Measurements from ENCODE around the gene ASPG.
A peak's percentile ranks its signal among the peaks of the same experiment; 100 is the strongest.

The ASPG gene

DNA sequence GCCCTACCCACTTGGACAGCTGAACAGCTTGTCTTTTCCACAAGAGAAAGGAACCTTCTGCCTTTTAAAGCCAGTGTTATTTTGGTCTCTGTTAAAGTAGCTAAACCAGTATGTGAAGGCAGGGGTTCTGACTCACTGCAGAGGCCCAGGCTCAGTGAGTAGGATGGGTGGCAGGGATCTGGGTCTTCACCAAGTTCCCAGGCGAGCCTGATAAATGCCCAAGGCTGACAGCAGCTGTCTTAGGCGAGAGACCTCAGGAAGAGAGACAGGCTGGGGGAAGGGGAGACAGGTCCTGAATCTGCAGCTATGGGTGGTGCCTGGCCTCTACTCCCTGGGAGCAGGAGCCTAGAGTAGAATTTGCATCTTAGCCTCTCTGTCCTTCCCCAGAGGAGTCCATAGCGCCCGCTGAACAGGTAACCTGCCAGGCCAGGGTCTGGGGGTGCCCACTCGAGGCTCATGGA lies 34.8 kb downstream of the ASPG start:
- TF ChIP-seq JUND (IDR thresholded peaks at IDR 0.05; ENCODE audit: low read depth), result no peak
- in situ Hi-C loops (cut with HindIII; ENCODE audit: low pct_unique_long_range_greater_than_20kb, low sequenced_read_pairs), result no loop called here
- DNase-seq (ENCODE audit: low read depth in 1 of 2, low spot score in 1 of 2), result no peak

DNA sequence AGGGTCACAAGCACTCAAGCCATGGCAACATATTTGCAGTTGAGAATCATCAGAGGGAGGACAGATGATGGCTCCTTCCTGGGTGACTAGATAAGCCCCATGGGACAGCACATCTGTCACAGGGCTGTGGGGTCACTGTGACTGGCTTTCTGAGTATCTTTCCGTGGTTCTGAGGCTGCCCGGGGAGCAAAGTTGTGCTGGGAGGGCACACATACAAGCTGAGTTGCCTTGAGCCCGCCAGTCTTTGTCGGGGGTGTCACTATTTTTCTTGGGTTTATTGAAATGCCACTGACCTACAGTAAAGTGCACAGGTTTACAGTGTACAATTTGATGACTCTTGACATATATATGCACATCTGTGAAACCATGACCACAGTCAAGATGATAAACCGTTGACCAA lies 35.6 kb downstream of the ASPG start:
- TF ChIP-seq JUND (IDR thresholded peaks at IDR 0.05; ENCODE audit: low read depth), result no peak
- in situ Hi-C loops (cut with HindIII; ENCODE audit: low pct_unique_long_range_greater_than_20kb, low sequenced_read_pairs), result no loop called here
- no peak for DNase-seq (ENCODE audit: low read depth in 1 of 2, low spot score in 1 of 2)

DNA sequence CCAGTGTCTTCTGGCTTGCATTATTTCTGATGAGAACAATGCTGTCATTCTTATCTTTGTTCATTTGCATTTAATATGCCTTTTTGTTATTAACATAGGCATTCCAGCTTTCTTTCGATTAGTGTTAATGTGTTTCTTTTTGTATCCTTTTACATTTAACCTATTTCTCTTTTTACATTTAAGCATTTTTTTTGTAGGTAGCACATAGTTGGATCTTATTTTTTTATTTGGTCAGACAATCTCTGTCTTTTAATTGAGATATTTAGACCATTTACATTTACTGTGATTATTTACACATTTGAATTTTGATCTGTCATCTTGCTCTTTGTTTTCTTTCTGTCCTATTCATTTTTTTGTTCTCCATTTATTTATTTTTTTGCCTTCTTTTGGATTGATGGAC lies 38.4 kb downstream of the ASPG start:
- in situ Hi-C loops (cut with HindIII; ENCODE audit: low pct_unique_long_range_greater_than_20kb, low sequenced_read_pairs), result no loop called here
- no peak for TF ChIP-seq JUND (IDR thresholded peaks at IDR 0.05; ENCODE audit: low read depth)
- DNase-seq (ENCODE audit: low read depth in 1 of 2, low spot score in 1 of 2), result no peak

GRCh38 chr14:104125011-104125410 lies 39.5 kb downstream of the ASPG start:
- no peak for TF ChIP-seq JUND (IDR thresholded peaks at IDR 0.05; ENCODE audit: low read depth)
- in situ Hi-C loops (cut with HindIII; ENCODE audit: low pct_unique_long_range_greater_than_20kb, low sequenced_read_pairs), result no loop called here
- no peak for DNase-seq (ENCODE audit: low read depth in 1 of 2, low spot score in 1 of 2)

DNA sequence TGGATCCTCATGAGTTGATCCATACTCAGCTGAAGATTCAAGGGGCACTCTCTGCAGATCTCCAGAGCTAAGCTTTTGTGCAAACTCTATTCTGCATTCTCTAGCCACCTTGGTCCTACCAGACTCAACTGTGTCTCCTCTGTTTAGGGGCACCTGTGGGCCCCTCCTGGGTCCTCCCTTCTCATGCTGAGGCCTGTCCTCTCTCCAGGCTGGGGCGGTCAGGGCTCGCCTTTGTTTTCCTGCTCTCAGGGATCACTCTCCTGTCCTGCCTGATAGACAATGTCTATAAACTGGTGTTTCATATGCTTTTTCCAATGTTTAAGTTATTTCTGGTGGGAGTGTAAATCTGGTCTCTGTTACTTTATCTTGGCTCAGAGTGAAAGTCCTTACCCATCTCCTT lies 41.3 kb downstream of the ASPG start:
- no peak for TF ChIP-seq JUND (IDR thresholded peaks at IDR 0.05; ENCODE audit: low read depth)
- in situ Hi-C loops (cut with HindIII; ENCODE audit: low pct_unique_long_range_greater_than_20kb, low sequenced_read_pairs), result no loop called here
- no peak for DNase-seq (ENCODE audit: low read depth in 1 of 2, low spot score in 1 of 2)

DNA sequence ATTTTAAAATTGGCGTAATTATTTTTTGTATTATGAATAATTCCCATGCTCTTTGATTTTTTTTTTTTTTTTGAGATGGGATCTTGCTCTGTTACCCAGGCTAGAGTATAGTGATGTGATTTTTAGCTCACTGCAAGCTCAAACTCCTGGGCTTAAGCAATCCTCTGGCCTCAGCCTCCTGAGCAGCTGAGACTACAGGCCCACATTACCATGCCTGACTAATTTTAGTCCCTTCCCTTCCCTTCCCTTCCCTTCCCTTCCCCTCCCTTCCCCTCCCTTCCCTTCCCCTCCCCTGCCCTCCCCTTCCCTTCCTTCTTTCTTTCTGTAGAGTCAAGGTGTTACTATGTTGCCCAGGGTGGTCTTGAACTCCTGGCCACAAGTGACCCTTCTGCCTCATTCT lies 43.5 kb downstream of the ASPG start:
- DNase-seq (ENCODE audit: low read depth in 1 of 2, low spot score in 1 of 2), result no peak
- in situ Hi-C loops (cut with HindIII; ENCODE audit: low pct_unique_long_range_greater_than_20kb, low sequenced_read_pairs), result no loop called here
- no peak for TF ChIP-seq JUND (IDR thresholded peaks at IDR 0.05; ENCODE audit: low read depth)

DNA sequence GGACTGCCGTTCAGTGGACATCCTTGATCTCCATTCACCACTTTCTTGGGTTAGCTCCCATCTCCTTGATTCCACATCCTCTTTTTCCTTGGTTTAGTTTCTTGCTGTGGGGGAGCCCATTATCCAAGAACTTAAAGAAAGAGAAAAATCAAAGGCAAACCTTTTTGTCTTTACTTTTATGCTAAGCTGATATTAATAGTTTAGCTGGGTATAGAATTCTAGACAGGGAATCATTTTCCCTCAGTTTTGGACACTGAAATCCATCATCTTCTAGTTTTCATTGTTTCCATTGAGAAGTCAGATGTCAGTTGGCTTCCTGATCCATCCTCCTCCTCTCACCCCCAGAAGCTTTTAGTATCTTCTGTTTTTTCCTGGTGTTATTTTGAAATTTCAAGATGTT lies 44.1 kb downstream of the ASPG start:
- TF ChIP-seq JUND (IDR thresholded peaks at IDR 0.05; ENCODE audit: low read depth), result no peak
- DNase-seq (ENCODE audit: low read depth in 1 of 2, low spot score in 1 of 2), result no peak
- in situ Hi-C loops (cut with HindIII; ENCODE audit: low pct_unique_long_range_greater_than_20kb, low sequenced_read_pairs), result no loop called here

- peak; percentile 87 to 96 for DNase-seq (ENCODE audit: low read depth in 1 of 2, low spot score in 1 of 2)
- in situ Hi-C loops (cut with HindIII; ENCODE audit: low pct_unique_long_range_greater_than_20kb, low sequenced_read_pairs), result no loop called here
These were observed 45.6 kb downstream of the ASPG start for GRCh38 chr14:104130974-104131651.

GRCh38 chr14:104131968-104132732 lies 46.6 kb downstream of the ASPG start:
- in situ Hi-C loops (cut with HindIII; ENCODE audit: low pct_unique_long_range_greater_than_20kb, low sequenced_read_pairs), result no loop called here
- no peak for DNase-seq (ENCODE audit: low read depth in 1 of 2, low spot score in 1 of 2)
- no peak for TF ChIP-seq JUND (IDR thresholded peaks at IDR 0.05; ENCODE audit: low read depth)

More at GRCh38 chr14:104130974-104131651, 45.6 kb downstream of the ASPG start:
- TF ChIP-seq JUND (IDR thresholded peaks at IDR 0.05; ENCODE audit: low read depth), result no peak

- TF ChIP-seq JUND (IDR thresholded peaks at IDR 0.05; ENCODE audit: low read depth), result no peak
- peak in 1 of 2 experiments; percentile 42 for DNase-seq (ENCODE audit: low read depth in 1 of 2, low spot score in 1 of 2)
- in situ Hi-C loops (cut with HindIII; ENCODE audit: low pct_unique_long_range_greater_than_20kb, low sequenced_read_pairs), result no loop called here
These were observed 47.5 kb downstream of the ASPG start for GRCh38 chr14:104132981-104133380.

DNA sequence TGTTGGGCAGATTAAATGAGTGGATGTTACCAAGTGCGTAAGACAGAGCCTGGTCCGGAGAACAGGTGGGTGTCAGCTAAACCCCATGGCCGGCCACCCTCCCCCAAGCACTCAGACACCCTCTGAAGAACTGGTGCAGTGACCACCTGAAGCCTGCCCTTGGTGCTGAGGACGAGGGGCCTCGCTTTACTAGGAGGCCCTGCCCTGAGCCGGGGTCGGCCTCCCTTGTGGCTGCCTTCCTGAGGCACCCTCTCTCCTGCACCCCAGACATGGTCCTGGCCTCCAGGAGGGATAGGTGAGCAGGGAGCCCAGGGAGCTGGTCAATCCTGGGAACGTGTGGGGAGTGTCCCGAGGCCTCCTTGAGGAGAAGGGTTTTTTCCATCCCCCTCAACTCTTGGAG lies 48.0 kb downstream of the ASPG start:
- TF ChIP-seq JUND (IDR thresholded peaks at IDR 0.05; ENCODE audit: low read depth), result no peak
- DNase-seq (ENCODE audit: low read depth in 1 of 2, low spot score in 1 of 2), result no peak
- in situ Hi-C loops (cut with HindIII; ENCODE audit: low pct_unique_long_range_greater_than_20kb, low sequenced_read_pairs), result no loop called here

DNA sequence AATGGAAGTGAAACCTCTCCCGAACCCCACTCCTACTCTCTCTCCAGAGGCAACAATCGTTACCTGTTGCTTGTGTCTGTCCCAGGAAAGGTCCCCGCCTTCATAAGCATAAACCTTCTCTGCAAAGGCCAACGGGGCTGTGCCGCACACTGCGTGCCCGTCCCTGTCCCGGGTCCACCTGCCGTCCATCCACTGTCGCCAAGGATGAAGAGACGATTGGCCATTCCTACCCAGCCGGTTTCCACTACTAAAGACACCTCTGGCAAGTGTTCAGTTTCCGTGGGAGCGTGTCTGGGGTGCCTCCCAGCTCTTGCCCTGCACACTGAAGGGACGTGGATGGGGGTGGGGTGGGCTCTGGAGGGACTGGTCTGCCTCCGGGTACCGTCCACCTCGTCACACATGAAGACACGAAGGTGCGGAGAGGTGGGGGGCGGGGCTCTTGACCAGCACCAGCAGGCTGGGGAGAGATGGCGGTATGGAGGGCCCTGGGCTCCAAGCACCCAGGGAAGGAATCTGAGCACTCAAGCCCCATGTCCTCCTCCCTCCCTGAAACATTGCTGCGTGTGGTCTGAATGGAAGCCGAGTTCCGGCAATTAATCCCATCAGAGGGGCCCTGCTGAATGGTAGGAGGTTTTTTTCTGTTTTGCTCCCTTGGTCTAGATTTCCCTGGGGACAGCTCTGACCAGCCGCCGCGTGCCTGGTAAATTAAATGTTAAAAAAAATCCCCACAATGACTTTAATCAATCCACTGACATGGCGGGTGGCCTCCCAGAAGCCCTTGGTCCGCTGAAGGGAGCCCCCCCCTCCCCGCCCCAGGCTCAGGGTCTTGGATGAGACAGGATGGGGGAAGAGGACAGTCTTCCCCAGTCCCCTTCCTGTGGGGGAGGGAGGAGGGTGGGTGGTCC lies 48.8 kb downstream of the ASPG start:
- no peak for TF ChIP-seq JUND (IDR thresholded peaks at IDR 0.05; ENCODE audit: low read depth)
- in situ Hi-C loops (cut with HindIII; ENCODE audit: low pct_unique_long_range_greater_than_20kb, low sequenced_read_pairs), result no loop called here
- DNase-seq (ENCODE audit: low read depth in 1 of 2, low spot score in 1 of 2), result no peak
